ENCODE measurements around the gene PTPRM.

PTPRM gene

GRCh38 chr18:7632152-7633098 lies 65.3 kb downstream of the PTPRM start:
- Histone ChIP-seq H2BK12ac (ENCODE audit: low read length in 2 of 2) (no peak overlapping the region), H3K27ac (ENCODE audit: low read length, poor library complexity, severe bottlenecking) (no peak overlapping the region), H3K4me3 (ENCODE audit: insufficient read depth in 1 of 2, low read depth in 1 of 2, low read length in 2 of 2) (no peak overlapping the region), H3K36me3 (ENCODE audit: control insufficient read depth in 1 of 2, insufficient read depth in 2 of 2, low read depth in 1 of 2, low read length in 2 of 2) (no peaks in the 10 kb centered on the region), H3K4me1 (ENCODE audit: control insufficient read depth, insufficient read depth, low read depth, low read length) (peaks cover 5% of the 10 kb centered on the region), H2BK5ac (ENCODE audit: low read depth, low read length, poor library complexity, severe bottlenecking) (no peak overlapping the region), H2BK15ac (ENCODE audit: low read depth, poor library complexity, severe bottlenecking) (no peak overlapping the region), H2BK120ac (ENCODE audit: low read depth, low read length) (no peak overlapping the region), H3K27me3 (ENCODE audit: control insufficient read depth in 1 of 2, insufficient read depth in 1 of 2, low read length in 2 of 2) (no peaks in the 10 kb centered on the region), H3K9ac (ENCODE audit: low read length) (no peak overlapping the region), H3K23ac (ENCODE audit: low read length in 2 of 2) (no peak overlapping the region), H3K4ac (ENCODE audit: low read depth in 1 of 2, low read length in 2 of 2) (no peak overlapping the region), H3K14ac (ENCODE audit: low read length in 2 of 2) (no peak overlapping the region), H4K91ac (ENCODE audit: low read length) (no peak overlapping the region), H3K18ac (ENCODE audit: low read depth in 1 of 2, low read length in 2 of 2) (no peak overlapping the region), H4K8ac (ENCODE audit: low read length) (no peak overlapping the region), H3K4me2 (ENCODE audit: low read length, poor library complexity, severe bottlenecking) (no peak overlapping the region), H2AK5ac (ENCODE audit: low read length, severe bottlenecking) (no peak overlapping the region), H3K9me3 (ENCODE audit: control insufficient read depth, low read length) (no peaks in the 10 kb centered on the region), H2AFZ (ENCODE audit: low read depth, low read length) (no peak overlapping the region), H3K79me1 (replicated peaks; ENCODE audit: low read length, poor library complexity, severe bottlenecking) (peaks cover 27% of the 10 kb centered on the region)
- WGBS: 90% methylated on average over 6 of the region's 6 CpGs
- no peak for DNase-seq

- H2BK120ac ChIP-seq (ENCODE audit: low read depth, low read length): no peak overlapping the region
- no peak overlapping the region for H3K9ac ChIP-seq (ENCODE audit: low read length)
- H2AFZ ChIP-seq (ENCODE audit: low read depth, low read length): no peak overlapping the region
- no peak for DNase-seq
- H2AK5ac ChIP-seq (ENCODE audit: low read length, severe bottlenecking): no peak overlapping the region
- no peaks in the 10 kb centered on the region for H3K27me3 ChIP-seq (ENCODE audit: control insufficient read depth in 1 of 2, insufficient read depth in 1 of 2, low read length in 2 of 2)
- H3K4me3 ChIP-seq (ENCODE audit: insufficient read depth in 1 of 2, low read depth in 1 of 2, low read length in 2 of 2): no peak overlapping the region
- H4K91ac ChIP-seq (ENCODE audit: low read length): no peak overlapping the region
- no peak overlapping the region for H3K4me2 ChIP-seq (ENCODE audit: low read length, poor library complexity, severe bottlenecking)
- no peak overlapping the region for H2BK15ac ChIP-seq (ENCODE audit: low read depth, poor library complexity, severe bottlenecking)
- 94% methylated on average over 2 of the region's 2 CpGs for WGBS
- peaks cover 27% of the 10 kb centered on the region for H3K79me1 ChIP-seq (replicated peaks; ENCODE audit: low read length, poor library complexity, severe bottlenecking)
- peaks cover 1% of the 10 kb centered on the region for H3K4me1 ChIP-seq (ENCODE audit: control insufficient read depth, insufficient read depth, low read depth, low read length)
- H2BK12ac ChIP-seq (ENCODE audit: low read length in 2 of 2): no peak overlapping the region
- H3K27ac ChIP-seq (ENCODE audit: low read length, poor library complexity, severe bottlenecking): no peak overlapping the region
- H3K23ac ChIP-seq (ENCODE audit: low read length in 2 of 2): no peak overlapping the region
- no peak overlapping the region for H3K4ac ChIP-seq (ENCODE audit: low read depth in 1 of 2, low read length in 2 of 2)
- no peak overlapping the region for H3K18ac ChIP-seq (ENCODE audit: low read depth in 1 of 2, low read length in 2 of 2)
- no peaks in the 10 kb centered on the region for H3K9me3 ChIP-seq (ENCODE audit: control insufficient read depth, low read length)
- H3K14ac ChIP-seq (ENCODE audit: low read length in 2 of 2): no peak overlapping the region
- no peak overlapping the region for H2BK5ac ChIP-seq (ENCODE audit: low read depth, low read length, poor library complexity, severe bottlenecking)
- H3K36me3 ChIP-seq (ENCODE audit: control insufficient read depth in 1 of 2, insufficient read depth in 2 of 2, low read depth in 1 of 2, low read length in 2 of 2): no peaks in the 10 kb centered on the region
- no peak overlapping the region for H4K8ac ChIP-seq (ENCODE audit: low read length)
Observed at GRCh38 chr18:7633171-7633570, 66.1 kb downstream of the PTPRM start.

GRCh38 chr18:7635948-7636347 lies 68.8 kb downstream of the PTPRM start:
- WGBS: 89% methylated on average over 1 of the region's 1 CpG

GRCh38 chr18:7637269-7637668 lies 70.2 kb downstream of the PTPRM start:
- Histone ChIP-seq H3K27ac (ENCODE audit: low read length, poor library complexity, severe bottlenecking) (no peak overlapping the region), H3K79me1 (replicated peaks; ENCODE audit: low read length, poor library complexity, severe bottlenecking) (peaks cover 22% of the 10 kb centered on the region), H3K27me3 (ENCODE audit: control insufficient read depth in 1 of 2, insufficient read depth in 1 of 2, low read length in 2 of 2) (no peaks in the 10 kb centered on the region), H3K9me3 (ENCODE audit: control insufficient read depth, low read length) (no peaks in the 10 kb centered on the region), H3K4me3 (ENCODE audit: insufficient read depth in 1 of 2, low read depth in 1 of 2, low read length in 2 of 2) (no peak overlapping the region), H4K8ac (ENCODE audit: low read length) (no peak overlapping the region), H2AFZ (ENCODE audit: low read depth, low read length) (no peak overlapping the region), H3K9ac (ENCODE audit: low read length) (no peak overlapping the region), H2BK12ac (ENCODE audit: low read length in 2 of 2) (no peak overlapping the region), H3K18ac (ENCODE audit: low read depth in 1 of 2, low read length in 2 of 2) (no peak overlapping the region), H3K23ac (ENCODE audit: low read length in 2 of 2) (no peak overlapping the region), H3K4me2 (ENCODE audit: low read length, poor library complexity, severe bottlenecking) (no peak overlapping the region), H3K4me1 (ENCODE audit: control insufficient read depth, insufficient read depth, low read depth, low read length) (peaks cover 1% of the 10 kb centered on the region), H3K36me3 (ENCODE audit: control insufficient read depth in 1 of 2, insufficient read depth in 2 of 2, low read depth in 1 of 2, low read length in 2 of 2) (no peaks in the 10 kb centered on the region), H2AK5ac (ENCODE audit: low read length, severe bottlenecking) (no peak overlapping the region), H2BK5ac (ENCODE audit: low read depth, low read length, poor library complexity, severe bottlenecking) (no peak overlapping the region), H2BK15ac (ENCODE audit: low read depth, poor library complexity, severe bottlenecking) (no peak overlapping the region), H3K4ac (ENCODE audit: low read depth in 1 of 2, low read length in 2 of 2) (no peak overlapping the region), H4K91ac (ENCODE audit: low read length) (no peak overlapping the region), H3K14ac (ENCODE audit: low read length in 2 of 2) (no peak overlapping the region), H2BK120ac (ENCODE audit: low read depth, low read length) (no peak overlapping the region)
- DNase-seq: no peak
- WGBS: no CpG with 5 or more reads among the region's 2 CpGs

More at GRCh38 chr18:7635948-7636347, 68.8 kb downstream of the PTPRM start:
- Histone ChIP-seq H2BK120ac (ENCODE audit: low read depth, low read length) (no peak overlapping the region), H3K14ac (ENCODE audit: low read length in 2 of 2) (no peak overlapping the region), H2BK12ac (ENCODE audit: low read length in 2 of 2) (no peak overlapping the region), H4K8ac (ENCODE audit: low read length) (no peak overlapping the region), H2AFZ (ENCODE audit: low read depth, low read length) (no peak overlapping the region), H4K91ac (ENCODE audit: low read length) (no peak overlapping the region), H3K4me3 (ENCODE audit: insufficient read depth in 1 of 2, low read depth in 1 of 2, low read length in 2 of 2) (no peak overlapping the region), H3K9ac (ENCODE audit: low read length) (no peak overlapping the region), H2AK5ac (ENCODE audit: low read length, severe bottlenecking) (no peak overlapping the region), H3K4me2 (ENCODE audit: low read length, poor library complexity, severe bottlenecking) (no peak overlapping the region), H3K79me1 (replicated peaks; ENCODE audit: low read length, poor library complexity, severe bottlenecking) (peaks cover 18% of the 10 kb centered on the region), H3K27me3 (ENCODE audit: control insufficient read depth in 1 of 2, insufficient read depth in 1 of 2, low read length in 2 of 2) (no peaks in the 10 kb centered on the region), H3K4ac (ENCODE audit: low read depth in 1 of 2, low read length in 2 of 2) (no peak overlapping the region), H3K18ac (ENCODE audit: low read depth in 1 of 2, low read length in 2 of 2) (no peak overlapping the region), H3K9me3 (ENCODE audit: control insufficient read depth, low read length) (no peaks in the 10 kb centered on the region), H2BK5ac (ENCODE audit: low read depth, low read length, poor library complexity, severe bottlenecking) (no peak overlapping the region), H3K36me3 (ENCODE audit: control insufficient read depth in 1 of 2, insufficient read depth in 2 of 2, low read depth in 1 of 2, low read length in 2 of 2) (no peaks in the 10 kb centered on the region), H3K4me1 (ENCODE audit: control insufficient read depth, insufficient read depth, low read depth, low read length) (peaks cover 1% of the 10 kb centered on the region), H2BK15ac (ENCODE audit: low read depth, poor library complexity, severe bottlenecking) (no peak overlapping the region), H3K23ac (ENCODE audit: low read length in 2 of 2) (no peak overlapping the region), H3K27ac (ENCODE audit: low read length, poor library complexity, severe bottlenecking) (no peak overlapping the region)
- no peak for DNase-seq

All from mesenchymal stem cell (in vitro differentiated cells and primary cell).